Measurements from ENCODE around the gene LGALS1.

DNA sequence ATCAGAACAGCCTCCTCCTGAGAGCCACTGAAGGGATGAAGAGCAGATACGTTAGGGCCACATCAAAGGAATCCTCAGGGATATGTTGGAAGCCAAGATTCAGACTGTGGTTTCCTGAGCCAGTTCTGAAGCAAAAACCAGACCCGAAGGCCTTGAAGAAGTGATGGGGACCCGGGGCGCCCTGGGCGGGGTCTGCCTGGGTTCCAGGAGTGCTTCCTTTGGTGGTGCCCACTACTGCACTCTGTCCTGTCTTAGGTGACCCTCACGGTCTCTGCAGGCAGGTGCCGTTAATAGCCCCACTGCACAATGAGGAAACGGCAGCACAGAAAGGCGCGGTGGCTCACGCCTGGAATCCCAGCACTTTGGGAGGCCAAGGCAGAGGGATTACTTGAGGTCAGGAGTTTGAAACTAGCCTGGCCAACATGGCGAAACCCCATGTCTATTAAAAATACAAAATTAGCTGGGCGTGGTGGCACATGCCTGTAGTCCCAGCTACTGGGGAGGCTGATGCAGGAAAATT, 48.8 kb upstream of the LGALS1 start:
- TF ChIP-seq POLR2A (IDR thresholded peaks at IDR 0.05; ENCODE audit: low read depth, low read length) (no peak), POLR2AphosphoS5 (IDR thresholded peaks at IDR 0.05; ENCODE audit: low read depth, low read length) (no peak), TAF1 (IDR thresholded peaks at IDR 0.05; ENCODE audit: borderline replicate concordance, low read depth, low read length) (no peak)
